ENCODE measurements around the gene PLCXD3. TPM values are rescaled to one million over a fixed set of nuclear protein-coding genes. Genes with fewer than 3 reads are reported as not detected.
"Not testable (repeated sequence)": the region's sequence is repeated elsewhere in the genome, so short reads cannot be mapped to it uniquely, and the experiment has no call there.

Gene PLCXD3
- total and polyA plus RNA-seq, 2 donors from 2014 or later = 5.1 to 11.7 TPM

GRCh38 chr5:41335596-41336181 is 174.7 kb downstream of the PLCXD3 start:
- peak in 1 of 5 donors; percentile 4 for DNase-seq
- intact Hi-C loops (cut with DNase I) = no loop called here
- FAIRE-seq = no peak
- no peak overlapping the region for H3K4me3 ChIP-seq (ENCODE audit: low read length in 3 of 3)
- peaks cover 0 to 3% (median 0%) of the 10 kb centered on the region in 3 donors for H3K4me1 ChIP-seq (ENCODE audit: control insufficient read depth in 2 of 3, insufficient read depth in 2 of 3, low read depth in 1 of 3, low read length in 3 of 3)
- no peaks in the 10 kb centered on the region for H3K36me3 ChIP-seq (ENCODE audit: control insufficient read depth in 2 of 3, insufficient read depth in 3 of 3, low read length in 3 of 3)
- H3K9me3 ChIP-seq (ENCODE audit: control insufficient read depth in 2 of 3, insufficient read depth in 1 of 3, low read length in 3 of 3) = no peaks in the 10 kb centered on the region
- H3K27ac ChIP-seq (ENCODE audit: low read depth in 2 of 2, low read length in 2 of 2) = no peak overlapping the region
- H3K27me3 ChIP-seq (ENCODE audit: control insufficient read depth, insufficient read depth, low read length) = no peaks in the 10 kb centered on the region
- TF ChIP-seq CTCF (IDR thresholded peaks at IDR 0.05; ENCODE audit: borderline replicate concordance, extremely low read depth, insufficient read depth) = no peak
- no peak overlapping the region for H3K9ac ChIP-seq (ENCODE audit: low read length in 3 of 3)

- no peak overlapping the region for H3K9ac ChIP-seq (ENCODE audit: low read length in 3 of 3)
- no peaks in the 10 kb centered on the region for H3K36me3 ChIP-seq (ENCODE audit: control insufficient read depth in 2 of 3, insufficient read depth in 3 of 3, low read length in 3 of 3)
- intact Hi-C loops (cut with DNase I) = no loop called here
- no peaks in the 10 kb centered on the region for H3K27me3 ChIP-seq (ENCODE audit: control insufficient read depth, insufficient read depth, low read length)
- peaks cover 0 to 3% (median 0%) of the 10 kb centered on the region in 3 donors for H3K4me1 ChIP-seq (ENCODE audit: control insufficient read depth in 2 of 3, insufficient read depth in 2 of 3, low read depth in 1 of 3, low read length in 3 of 3)
- DNase-seq = no peak
- no peak overlapping the region for H3K4me3 ChIP-seq (ENCODE audit: low read length in 3 of 3)
- TF ChIP-seq CTCF (IDR thresholded peaks at IDR 0.05; ENCODE audit: borderline replicate concordance, extremely low read depth, insufficient read depth) = no peak
- no peak overlapping the region for H3K27ac ChIP-seq (ENCODE audit: low read depth in 2 of 2, low read length in 2 of 2)
- H3K9me3 ChIP-seq (ENCODE audit: control insufficient read depth in 2 of 3, insufficient read depth in 1 of 3, low read length in 3 of 3) = no peaks in the 10 kb centered on the region
- no peak for FAIRE-seq
Measured at GRCh38 chr5:41334758-41335157, 175.6 kb downstream of the PLCXD3 start.

GRCh38 chr5:41334221-41334620 is 176.2 kb downstream of the PLCXD3 start:
- no peaks in the 10 kb centered on the region for H3K27me3 ChIP-seq (ENCODE audit: control insufficient read depth, insufficient read depth, low read length)
- intact Hi-C loops (cut with DNase I) = no loop called here
- H3K9ac ChIP-seq (ENCODE audit: low read length in 3 of 3) = no peak overlapping the region
- no peak overlapping the region for H3K27ac ChIP-seq (ENCODE audit: low read depth in 2 of 2, low read length in 2 of 2)
- peaks cover 0 to 3% (median 0%) of the 10 kb centered on the region in 3 donors for H3K4me1 ChIP-seq (ENCODE audit: control insufficient read depth in 2 of 3, insufficient read depth in 2 of 3, low read depth in 1 of 3, low read length in 3 of 3)
- DNase-seq = no peak
- no peaks in the 10 kb centered on the region for H3K9me3 ChIP-seq (ENCODE audit: control insufficient read depth in 2 of 3, insufficient read depth in 1 of 3, low read length in 3 of 3)
- TF ChIP-seq CTCF (IDR thresholded peaks at IDR 0.05; ENCODE audit: borderline replicate concordance, extremely low read depth, insufficient read depth) = no peak
- no peaks in the 10 kb centered on the region for H3K36me3 ChIP-seq (ENCODE audit: control insufficient read depth in 2 of 3, insufficient read depth in 3 of 3, low read length in 3 of 3)
- no peak for FAIRE-seq
- H3K4me3 ChIP-seq (ENCODE audit: low read length in 3 of 3) = no peak overlapping the region

- H3K27me3 ChIP-seq (ENCODE audit: control insufficient read depth, insufficient read depth, low read length) = no peaks in the 10 kb centered on the region
- no peak overlapping the region for H3K4me3 ChIP-seq (ENCODE audit: low read length in 3 of 3)
- no peak overlapping the region for H3K9ac ChIP-seq (ENCODE audit: low read length in 3 of 3)
- DNase-seq (no peak), FAIRE-seq (no peak)
- intact Hi-C loops (cut with DNase I) = no loop called here
- H3K27ac ChIP-seq (ENCODE audit: low read depth in 2 of 2, low read length in 2 of 2) = no peak overlapping the region
- no peaks in the 10 kb centered on the region for H3K9me3 ChIP-seq (ENCODE audit: control insufficient read depth in 2 of 3, insufficient read depth in 1 of 3, low read length in 3 of 3)
- H3K36me3 ChIP-seq (ENCODE audit: control insufficient read depth in 2 of 3, insufficient read depth in 3 of 3, low read length in 3 of 3) = no peaks in the 10 kb centered on the region
- H3K4me1 ChIP-seq (ENCODE audit: control insufficient read depth in 2 of 3, insufficient read depth in 2 of 3, low read depth in 1 of 3, low read length in 3 of 3) = no peaks in the 10 kb centered on the region
- no peak for TF ChIP-seq CTCF (IDR thresholded peaks at IDR 0.05; ENCODE audit: borderline replicate concordance, extremely low read depth, insufficient read depth)
Measured at GRCh38 chr5:41325074-41325473, 185.3 kb downstream of the PLCXD3 start.

GRCh38 chr5:41322826-41323225 is 187.6 kb downstream of the PLCXD3 start:
- H3K36me3 ChIP-seq (ENCODE audit: control insufficient read depth in 2 of 3, insufficient read depth in 3 of 3, low read length in 3 of 3); intact Hi-C loops (cut with DNase I); H3K27me3 ChIP-seq (ENCODE audit: control insufficient read depth, insufficient read depth, low read length); H3K4me3 ChIP-seq (ENCODE audit: low read length in 3 of 3); H3K9me3 ChIP-seq (ENCODE audit: control insufficient read depth in 2 of 3, insufficient read depth in 1 of 3, low read length in 3 of 3); H3K9ac ChIP-seq (ENCODE audit: low read length in 3 of 3); H3K4me1 ChIP-seq (ENCODE audit: control insufficient read depth in 2 of 3, insufficient read depth in 2 of 3, low read depth in 1 of 3, low read length in 3 of 3); DNase-seq; FAIRE-seq; H3K27ac ChIP-seq (ENCODE audit: low read depth in 2 of 2, low read length in 2 of 2): not testable (repeated sequence)
